ENCODE data around the gene CSAG2.

Gene CSAG2

DNA sequence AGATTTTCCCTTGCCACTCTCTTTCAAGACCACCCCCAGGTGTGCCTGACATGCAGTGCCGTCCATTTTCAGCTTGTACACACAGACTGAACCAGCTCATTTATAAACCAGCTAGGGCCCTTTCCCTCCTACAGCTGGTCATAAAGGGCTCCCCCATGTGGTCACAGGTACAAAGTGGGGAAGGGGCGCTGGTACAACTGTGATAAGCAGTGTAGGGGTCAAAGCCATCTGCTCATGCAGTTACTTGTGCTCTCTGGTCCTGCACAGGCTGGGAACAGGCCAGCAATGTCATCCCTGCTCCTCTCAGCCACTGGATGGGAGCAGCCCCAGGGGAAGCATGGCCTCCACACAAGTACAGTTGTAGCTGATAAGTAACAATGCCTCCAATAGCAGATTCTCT is 50.8 kb downstream of the CSAG2 start:
- DNase-seq = no peak

Measured in NCI-H526 treated with DMSO at 0.1 percent for 48 hours (cell line).